KMS-11 (cell line): Measurements from ENCODE around the gene ZNF599.

Experiments
- H2AFZ ChIP-seq: fragments of 200-600 bp; sonication (generic); 2 replicates; pipeline ENCODE4 v1.6.1; 2016; ENCODE audit warnings: antibody characterized with exemption, mixed run types, low read depth
- H3K27ac ChIP-seq: fragments of 200-600 bp; sonication (generic); 2 replicates; pipeline ENCODE4 v1.6.1; 2016; ENCODE audit warnings: mild to moderate bottlenecking, mixed run types
- H3K27me3 ChIP-seq: fragments of 200-600 bp; sonication (generic); 2 replicates; pipeline ENCODE4 v1.6.1; 2017; ENCODE audit warnings: mild to moderate bottlenecking, low read depth, mixed run types, moderate library complexity; ENCODE audit not compliant: insufficient read depth
- H3K36me3 ChIP-seq: fragments of 200-600 bp; sonication (generic); 2 replicates; pipeline ENCODE4 v1.6.1; 2017; ENCODE audit warnings: mild to moderate bottlenecking, mixed run types; ENCODE audit not compliant: insufficient read depth
- H3K4me1 ChIP-seq: fragments of 200-600 bp; sonication (generic); 2 replicates; pipeline ENCODE4 v1.6.1; 2016; ENCODE audit warnings: mild to moderate bottlenecking, low read depth, mixed run types; ENCODE audit not compliant: poor library complexity, severe bottlenecking
- H3K4me2 ChIP-seq: fragments of 200-600 bp; sonication (generic); 2 replicates; pipeline ENCODE4 v1.7.0; 2016; ENCODE audit warnings: mild to moderate bottlenecking, mixed run types
- H3K4me3 ChIP-seq: fragments of 200-600 bp; sonication (generic); IDR thresholded peaks from 2 replicates; pipeline ENCODE4 v1.6.1; 2017; ENCODE audit warnings: low read depth, low read length, mixed read lengths; ENCODE audit not compliant: insufficient read depth
- H3K79me2 ChIP-seq: fragments of 200-600 bp; sonication (generic); 2 replicates; pipeline ENCODE4 v1.6.1; 2016; ENCODE audit warnings: low read depth, mixed run types; ENCODE audit not compliant: insufficient read depth
- H3K9ac ChIP-seq: fragments of 200-600 bp; sonication (generic); 2 replicates; pipeline ENCODE4 v1.6.1; 2016; ENCODE audit warnings: mild to moderate bottlenecking, mixed run types
- H4K20me1 ChIP-seq: fragments of 200-600 bp; sonication (generic); 2 replicates; pipeline ENCODE4 v1.6.1; 2016; ENCODE audit warnings: mild to moderate bottlenecking, mixed run types; ENCODE audit not compliant: insufficient read depth
- TF ChIP-seq, protein P1 (sequence below): fragments of 200-600 bp; sonication (generic); conservative IDR thresholded peaks from 2 replicates; pipeline ENCODE4 v1.6.1; 2017; ENCODE audit warnings: low read depth, mild to moderate bottlenecking, antibody characterized with exemption, low read length, moderate library complexity, mixed read lengths

ZNF599 gene

GRCh38 chr19:34731964-34732363 lies 41.1 kb downstream of the ZNF599 start:
- TF ChIP-seq, protein P1, sequence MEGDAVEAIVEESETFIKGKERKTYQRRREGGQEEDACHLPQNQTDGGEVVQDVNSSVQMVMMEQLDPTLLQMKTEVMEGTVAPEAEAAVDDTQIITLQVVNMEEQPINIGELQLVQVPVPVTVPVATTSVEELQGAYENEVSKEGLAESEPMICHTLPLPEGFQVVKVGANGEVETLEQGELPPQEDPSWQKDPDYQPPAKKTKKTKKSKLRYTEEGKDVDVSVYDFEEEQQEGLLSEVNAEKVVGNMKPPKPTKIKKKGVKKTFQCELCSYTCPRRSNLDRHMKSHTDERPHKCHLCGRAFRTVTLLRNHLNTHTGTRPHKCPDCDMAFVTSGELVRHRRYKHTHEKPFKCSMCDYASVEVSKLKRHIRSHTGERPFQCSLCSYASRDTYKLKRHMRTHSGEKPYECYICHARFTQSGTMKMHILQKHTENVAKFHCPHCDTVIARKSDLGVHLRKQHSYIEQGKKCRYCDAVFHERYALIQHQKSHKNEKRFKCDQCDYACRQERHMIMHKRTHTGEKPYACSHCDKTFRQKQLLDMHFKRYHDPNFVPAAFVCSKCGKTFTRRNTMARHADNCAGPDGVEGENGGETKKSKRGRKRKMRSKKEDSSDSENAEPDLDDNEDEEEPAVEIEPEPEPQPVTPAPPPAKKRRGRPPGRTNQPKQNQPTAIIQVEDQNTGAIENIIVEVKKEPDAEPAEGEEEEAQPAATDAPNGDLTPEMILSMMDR: no peak
- Histone ChIP-seq H2AFZ (no peak overlapping the region), H3K4me2 (no peak overlapping the region)

GRCh38 chr19:34731019-34731829 lies 41.8 kb downstream of the ZNF599 start:
- TF ChIP-seq, protein P1: no peak
- Histone ChIP-seq H3K27ac (no peak overlapping the region), H3K36me3 (no peaks in the 10 kb centered on the region), H3K9ac (no peak overlapping the region), H2AFZ (no peak overlapping the region), H3K79me2 (no peaks in the 10 kb centered on the region), H3K4me3 (no peak overlapping the region), H3K4me2 (no peak overlapping the region), H3K4me1 (peaks cover 6% of the 10 kb centered on the region), H3K27me3 (no peaks in the 10 kb centered on the region), H4K20me1 (no peaks in the 10 kb centered on the region)

More at GRCh38 chr19:34731964-34732363, 41.1 kb downstream of the ZNF599 start:
- no peak overlapping the region for H3K27ac ChIP-seq
- H3K36me3 ChIP-seq: no peaks in the 10 kb centered on the region
- H3K9ac ChIP-seq: no peak overlapping the region
- H3K4me1 ChIP-seq: peaks cover 6% of the 10 kb centered on the region
- no peaks in the 10 kb centered on the region for H4K20me1 ChIP-seq
- no peaks in the 10 kb centered on the region for H3K27me3 ChIP-seq
- no peaks in the 10 kb centered on the region for H3K79me2 ChIP-seq
- no peak overlapping the region for H3K4me3 ChIP-seq

GRCh38 chr19:34725400-34725799 lies 47.6 kb downstream of the ZNF599 start:
- H3K4me3 ChIP-seq: no peak overlapping the region
- H3K27ac ChIP-seq: no peak overlapping the region
- no peaks in the 10 kb centered on the region for H4K20me1 ChIP-seq
- TF ChIP-seq, protein P1: no peak
- no peaks in the 10 kb centered on the region for H3K36me3 ChIP-seq
- no peaks in the 10 kb centered on the region for H3K27me3 ChIP-seq
- H3K4me2 ChIP-seq: no peak overlapping the region
- no peaks in the 10 kb centered on the region for H3K4me1 ChIP-seq
- no peak overlapping the region for H2AFZ ChIP-seq
- H3K79me2 ChIP-seq: no peaks in the 10 kb centered on the region
- H3K9ac ChIP-seq: no peak overlapping the region

DNA sequence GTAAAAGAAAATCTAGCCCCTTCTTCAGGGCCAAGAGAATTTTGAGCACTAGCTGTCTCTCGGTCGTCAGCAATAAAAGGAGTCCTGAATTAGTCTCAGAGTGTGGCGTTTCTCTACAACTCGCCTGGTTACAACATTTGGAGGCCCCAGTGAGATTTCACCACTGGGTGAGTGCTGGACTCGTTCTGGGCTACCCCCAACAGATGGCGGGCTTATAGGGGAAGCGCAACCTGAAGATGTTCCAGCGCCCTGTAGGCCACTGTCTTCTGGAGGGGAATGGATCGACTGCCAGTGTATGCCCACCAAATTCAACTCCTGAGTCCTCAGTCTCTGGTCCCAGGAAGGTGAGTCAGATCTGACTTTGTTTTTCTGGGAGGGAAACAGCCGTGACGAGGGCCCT lies 50.7 kb downstream of the ZNF599 start:
- no peaks in the 10 kb centered on the region for H4K20me1 ChIP-seq
- no peak overlapping the region for H3K9ac ChIP-seq
- no peak overlapping the region for H3K4me3 ChIP-seq
- H3K27me3 ChIP-seq: no peaks in the 10 kb centered on the region
- no peaks in the 10 kb centered on the region for H3K4me1 ChIP-seq
- TF ChIP-seq, protein P1: no peak
- no peaks in the 10 kb centered on the region for H3K79me2 ChIP-seq
- H3K27ac ChIP-seq: no peak overlapping the region
- H2AFZ ChIP-seq: no peak overlapping the region
- H3K36me3 ChIP-seq: no peaks in the 10 kb centered on the region
- no peak overlapping the region for H3K4me2 ChIP-seq
